Loucy (cell line): Measurements from ENCODE around the gene SOHLH1.

Source experiments
- H2AFZ ChIP-seq: fragments of 200-600 bp; sonication (generic); 2 replicates; pipeline ENCODE4 v1.6.0; 2016; ENCODE audit warnings: antibody characterized with exemption, mild to moderate bottlenecking, low read length, moderate library complexity
- H3F3A ChIP-seq: fragments of 200-600 bp; 2 replicates; pipeline ENCODE4 v1.6.0; 2016; ENCODE audit warnings: antibody characterized with exemption, low read depth, mild to moderate bottlenecking
- H3K27me3 ChIP-seq: fragments of 200-600 bp; sonication (generic); 2 replicates; pipeline ENCODE4 v1.6.1; 2014; ENCODE audit warnings: low read length, mild to moderate bottlenecking; ENCODE audit not compliant: insufficient read depth, poor library complexity, severe bottlenecking
- H3K36me3 ChIP-seq: fragments of 200-600 bp; sonication (generic); 2 replicates; pipeline ENCODE4 v1.6.1; 2016; ENCODE audit warnings: low read length; ENCODE audit not compliant: insufficient read depth
- H3K4me1 ChIP-seq: fragments of 200-600 bp; sonication (generic); 2 replicates; pipeline ENCODE4 v1.5.1; 2014; ENCODE audit warnings: low read length, mild to moderate bottlenecking; ENCODE audit not compliant: insufficient read depth, poor library complexity, severe bottlenecking
- H3K4me2 ChIP-seq: fragments of 200-600 bp; sonication (generic); 2 replicates; pipeline ENCODE4 v1.6.0; 2014; ENCODE audit warnings: antibody characterized with exemption, low read length, low read depth, mild to moderate bottlenecking; ENCODE audit not compliant: poor library complexity, severe bottlenecking
- H3K4me3 ChIP-seq: fragments of 200-600 bp; sonication (generic); 2 replicates; pipeline ENCODE4 v1.5.1; 2014; ENCODE audit warnings: low read length, mild to moderate bottlenecking, mixed read lengths; ENCODE audit not compliant: poor library complexity, severe bottlenecking
- H3K79me2 ChIP-seq: fragments of 200-600 bp; sonication (generic); 2 replicates; pipeline ENCODE4 v1.6.1; 2014; ENCODE audit warnings: low read length; ENCODE audit not compliant: insufficient read depth
- H3K9ac ChIP-seq: fragments of 200-600 bp; sonication (generic); 2 replicates; pipeline ENCODE4 v1.6.0; 2014; ENCODE audit warnings: mild to moderate bottlenecking, low read depth, low read length, moderate library complexity; ENCODE audit not compliant: poor library complexity, severe bottlenecking
- H3K9me2 ChIP-seq: fragments of 200-600 bp; sonication (generic); replicated peaks from 2 replicates; pipeline ENCODE4 v1.6.1; 2016; ENCODE audit warnings: low read depth, low read length, mixed read lengths
- H3K9me3 ChIP-seq: fragments of 200-600 bp; sonication (generic); 2 replicates; pipeline ENCODE4 v1.6.1; 2014; ENCODE audit warnings: mild to moderate bottlenecking, antibody characterized with exemption, low read length, low read depth; ENCODE audit not compliant: insufficient read depth
- H4K20me1 ChIP-seq: fragments of 200-600 bp; sonication (generic); 2 replicates; pipeline ENCODE4 v1.6.0; 2014; ENCODE audit warnings: antibody characterized with exemption, low read length, mild to moderate bottlenecking; ENCODE audit not compliant: insufficient read depth, poor library complexity, severe bottlenecking
- EZH2phosphoT487 ChIP-seq: fragments of 200-600 bp; IDR thresholded peaks from 2 replicates; pipeline ENCODE4 v1.6.1; 2018; ENCODE audit warnings: antibody characterized with exemption, mild to moderate bottlenecking, moderate library complexity, borderline replicate concordance
- TF ChIP-seq, protein P1 (sequence below): fragments of 200-600 bp; sonication (generic); conservative IDR thresholded peaks from 2 replicates; pipeline ENCODE4 v1.5.1; 2014; ENCODE audit warnings: mild to moderate bottlenecking, antibody characterized with exemption, low read length

SOHLH1 gene

DNA sequence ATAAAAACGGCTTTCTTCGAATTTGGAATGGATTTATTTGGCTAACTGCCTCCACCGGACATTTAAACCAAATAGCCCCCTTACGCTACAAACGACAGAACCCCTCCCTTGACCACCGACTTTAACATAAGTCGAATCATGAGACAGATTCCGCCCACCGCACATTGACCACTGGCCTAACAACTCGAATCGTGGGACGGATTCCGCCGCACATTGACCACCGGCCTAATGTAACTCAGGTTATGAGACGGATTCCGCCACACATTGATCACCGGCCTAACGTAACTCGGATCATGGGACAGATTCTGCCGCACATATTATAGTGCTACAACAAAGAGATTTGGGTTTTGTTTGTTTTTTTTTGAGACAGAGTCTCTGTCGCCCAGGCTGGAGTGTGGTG is 38.9 kb downstream of the SOHLH1 start:
- no peaks in the 10 kb centered on the region for H3K27me3 ChIP-seq
- no peak for TF ChIP-seq EZH2phosphoT487
- TF ChIP-seq, protein P1, sequence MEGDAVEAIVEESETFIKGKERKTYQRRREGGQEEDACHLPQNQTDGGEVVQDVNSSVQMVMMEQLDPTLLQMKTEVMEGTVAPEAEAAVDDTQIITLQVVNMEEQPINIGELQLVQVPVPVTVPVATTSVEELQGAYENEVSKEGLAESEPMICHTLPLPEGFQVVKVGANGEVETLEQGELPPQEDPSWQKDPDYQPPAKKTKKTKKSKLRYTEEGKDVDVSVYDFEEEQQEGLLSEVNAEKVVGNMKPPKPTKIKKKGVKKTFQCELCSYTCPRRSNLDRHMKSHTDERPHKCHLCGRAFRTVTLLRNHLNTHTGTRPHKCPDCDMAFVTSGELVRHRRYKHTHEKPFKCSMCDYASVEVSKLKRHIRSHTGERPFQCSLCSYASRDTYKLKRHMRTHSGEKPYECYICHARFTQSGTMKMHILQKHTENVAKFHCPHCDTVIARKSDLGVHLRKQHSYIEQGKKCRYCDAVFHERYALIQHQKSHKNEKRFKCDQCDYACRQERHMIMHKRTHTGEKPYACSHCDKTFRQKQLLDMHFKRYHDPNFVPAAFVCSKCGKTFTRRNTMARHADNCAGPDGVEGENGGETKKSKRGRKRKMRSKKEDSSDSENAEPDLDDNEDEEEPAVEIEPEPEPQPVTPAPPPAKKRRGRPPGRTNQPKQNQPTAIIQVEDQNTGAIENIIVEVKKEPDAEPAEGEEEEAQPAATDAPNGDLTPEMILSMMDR, result no peak
- H3K9ac ChIP-seq, result no peak overlapping the region

GRCh38 chr9:135659252-135659651 is 40.0 kb downstream of the SOHLH1 start:
- Histone ChIP-seq H3K4me1 (no peaks in the 10 kb centered on the region), H3K79me2 (no peaks in the 10 kb centered on the region), H2AFZ (no peak overlapping the region), H3F3A (no peaks in the 10 kb centered on the region), H3K27me3 (no peaks in the 10 kb centered on the region), H3K36me3 (no peaks in the 10 kb centered on the region), H3K9ac (no peak overlapping the region), H3K4me3 (no peak overlapping the region), H4K20me1 (no peaks in the 10 kb centered on the region), H3K9me2 (no peaks in the 10 kb centered on the region), H3K9me3 (peaks cover 16% of the 10 kb centered on the region; the same call in 1 of the 2 replicates), H3K4me2 (no peak overlapping the region)
- TF ChIP-seq EZH2phosphoT487, result no peak
- TF ChIP-seq, protein P1, result no peak

More for the DNA sequence above, 38.9 kb downstream of the SOHLH1 start:
- no peak overlapping the region for H3K4me3 ChIP-seq
- H3K4me1 ChIP-seq, result no peaks in the 10 kb centered on the region
- peaks cover 17% of the 10 kb centered on the region; the same call in 1 of the 2 replicates for H3K9me3 ChIP-seq
- H3K9me2 ChIP-seq, result no peaks in the 10 kb centered on the region
- H4K20me1 ChIP-seq, result no peaks in the 10 kb centered on the region
- no peaks in the 10 kb centered on the region for H3K79me2 ChIP-seq
- no peak overlapping the region for H3K4me2 ChIP-seq
- no peak overlapping the region for H2AFZ ChIP-seq
- H3F3A ChIP-seq, result no peaks in the 10 kb centered on the region
- H3K36me3 ChIP-seq, result no peaks in the 10 kb centered on the region

DNA sequence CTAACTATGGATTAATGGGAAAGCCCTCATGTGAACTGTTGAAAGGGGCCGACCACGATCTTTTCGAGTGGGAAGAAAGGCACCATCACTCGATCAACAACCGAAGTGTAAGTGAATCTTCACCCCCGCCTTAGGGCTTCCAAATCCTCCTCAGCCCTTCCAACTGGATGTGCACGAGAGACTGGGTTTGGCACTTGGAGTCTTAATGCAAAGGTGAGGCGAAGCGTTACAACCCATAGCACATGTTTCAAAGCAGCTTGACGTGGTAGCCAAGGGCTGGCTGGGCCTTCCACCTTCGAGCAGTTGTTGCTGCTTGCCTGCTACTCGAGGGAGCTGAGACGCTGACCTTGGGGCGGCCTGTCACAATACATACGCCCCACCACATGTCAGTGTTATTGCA is 41.9 kb downstream of the SOHLH1 start:
- Histone ChIP-seq H3K36me3 (no peaks in the 10 kb centered on the region), H3K9me3 (peaks cover 9% of the 10 kb centered on the region; the same call in 1 of the 2 replicates), H3K4me1 (no peaks in the 10 kb centered on the region), H4K20me1 (no peaks in the 10 kb centered on the region), H2AFZ (no peak overlapping the region), H3K27me3 (no peaks in the 10 kb centered on the region), H3K4me2 (no peak overlapping the region), H3F3A (no peaks in the 10 kb centered on the region), H3K9ac (no peak overlapping the region), H3K9me2 (no peaks in the 10 kb centered on the region), H3K79me2 (no peaks in the 10 kb centered on the region), H3K4me3 (no peak overlapping the region)
- TF ChIP-seq, protein P1, result no peak
- no peak for TF ChIP-seq EZH2phosphoT487
